Smooth muscle cell (in vitro differentiated cells): ENCODE measurements around the gene BCR. TPM values are rescaled to one million over a fixed set of nuclear protein-coding genes. Genes with fewer than 3 reads are reported as not detected.

Experiments
- DNase-seq: peaks from one replicate; lab custom pipeline; 2025; ENCODE audit not compliant: unreplicated experiment; lab: John Stamatoyannopoulos, UW
- H2AFZ ChIP-seq: fragments of 200-600 bp; sonication (generic); 2 replicates; pipeline ENCODE4 v1.6.0; 2016; ENCODE audit warnings: antibody characterized with exemption, low read depth, mild to moderate bottlenecking
- H3F3A ChIP-seq: fragments of 200-600 bp; sonication (generic); 2 replicates; pipeline ENCODE4 v1.6.0; 2017; ENCODE audit warnings: antibody characterized with exemption, low read depth
- H3K27ac ChIP-seq: fragments of 200-600 bp; sonication (generic); 2 replicates; pipeline ENCODE4 v1.5.1; 2016; ENCODE audit warnings: low read depth, mild to moderate bottlenecking
- H3K27me3 ChIP-seq: fragments of 200-600 bp; sonication (generic); 2 replicates; pipeline ENCODE4 v1.6.1; 2016; ENCODE audit warnings: low read depth, mild to moderate bottlenecking
- H3K36me3 ChIP-seq: fragments of 200-600 bp; sonication (generic); 2 replicates; pipeline ENCODE4 v1.5.1; 2016; ENCODE audit warnings: low read depth
- H3K4me1 ChIP-seq: fragments of 200-600 bp; sonication (generic); 2 replicates; pipeline ENCODE4 v1.5.1; 2016; ENCODE audit warnings: low read depth
- H3K4me2 ChIP-seq: fragments of 200-600 bp; sonication (generic); 2 replicates; pipeline ENCODE4 v1.6.0; 2016; ENCODE audit warnings: mild to moderate bottlenecking
- H3K4me3 ChIP-seq: fragments of 200-600 bp; sonication (generic); 2 replicates; pipeline ENCODE4 v1.5.1; 2016; ENCODE audit warnings: mild to moderate bottlenecking
- H3K79me2 ChIP-seq: fragments of 200-600 bp; sonication (generic); 2 replicates; pipeline ENCODE4 v1.6.0; 2016; ENCODE audit warnings: low read depth, mild to moderate bottlenecking
- H3K9ac ChIP-seq: fragments of 200-600 bp; sonication (generic); 2 replicates; pipeline ENCODE4 v1.6.0; 2016; ENCODE audit warnings: low read depth
- H3K9me3 ChIP-seq: fragments of 200-600 bp; sonication (generic); replicated peaks from 2 replicates; pipeline ENCODE4 v1.5.1; 2016; ENCODE audit warnings: low read depth
- H4K20me1 ChIP-seq: fragments of 200-600 bp; sonication (generic); 2 replicates; pipeline ENCODE4 v1.6.0; 2016; ENCODE audit warnings: low read depth
- CTCF ChIP-seq: fragments of 200-600 bp; sonication (generic); IDR thresholded peaks from 2 replicates; pipeline ENCODE4 v1.5.1; 2017; ENCODE audit warnings: borderline replicate concordance, mild to moderate bottlenecking, antibody characterized with exemption; ENCODE audit not compliant: insufficient read depth, poor library complexity, severe bottlenecking
- WGBS: methylation state at CpG from one replicate; pipeline ENCODE4 v1.1.7; 2016; ENCODE audit warnings: low lambda C conversion rate; 5-methylcytosine and 5-hydroxymethylcytosine counted together
- polyA plus RNA-seq: library from polyadenylated mRNA; unstranded; fragments of >200 nt; fragmentation: Nextera tagmentation; extraction: Ambion mirVana; gene quantifications from 2 replicates; pipeline ENCODE4 v1.2.1, GENCODE V29; 2016
- total RNA-seq: library from RNA; depleted of rRNA; stranded (reverse); fragments of >200 nt; gene quantifications from 2 replicates; pipeline ENCODE4 v1.2.3, GENCODE V29; 2014

BCR gene
- total and polyA plus RNA-seq, 2 experiments from 2014 or later: 11.1 to 13.4 TPM

GRCh38 chr22:23178512-23179254 lies 1.6 kb upstream of the BCR start:
- WGBS: 37% methylated on average over 9 of the region's 9 CpGs
- peaks cover 25% of the 10 kb centered on the region for H4K20me1 ChIP-seq
- H3K79me2 ChIP-seq: peaks cover 11% of the 10 kb centered on the region
- DNase-seq: peak; percentile 18
- no peak overlapping the region for H2AFZ ChIP-seq
- peaks cover 10% of the 10 kb centered on the region for H3K4me1 ChIP-seq
- TF ChIP-seq CTCF: peak; percentile 95
- peaks cover 2% of the 10 kb centered on the region for H3F3A ChIP-seq
- no peak overlapping the region for H3K9ac ChIP-seq
- H3K4me2 ChIP-seq: no peak overlapping the region
- H3K9me3 ChIP-seq: peaks cover 4% of the 10 kb centered on the region
- H3K27ac ChIP-seq: no peak overlapping the region
- no peaks in the 10 kb centered on the region for H3K36me3 ChIP-seq
- H3K4me3 ChIP-seq: no peak overlapping the region
- no peaks in the 10 kb centered on the region for H3K27me3 ChIP-seq

GRCh38 chr22:23179381-23180299 lies 669 bp upstream of the BCR start:
- H3K79me2 ChIP-seq: peaks cover 21% of the 10 kb centered on the region
- no peaks in the 10 kb centered on the region for H3K36me3 ChIP-seq
- no peak overlapping the region for H3K27ac ChIP-seq
- H3K4me2 ChIP-seq: peak overlapping the region; percentile 78
- no peaks in the 10 kb centered on the region for H3K27me3 ChIP-seq
- no peak overlapping the region for H3K9ac ChIP-seq
- peaks cover 4% of the 10 kb centered on the region for H3K9me3 ChIP-seq
- peak overlapping the region; percentile 45 for H3K4me3 ChIP-seq
- H2AFZ ChIP-seq: peak overlapping the region; percentile 24
- no peak for DNase-seq
- H3K4me1 ChIP-seq: peaks cover 20% of the 10 kb centered on the region
- WGBS: 66% methylated on average over 25 of the region's 25 CpGs
- peaks cover 2% of the 10 kb centered on the region for H3F3A ChIP-seq
- H4K20me1 ChIP-seq: peaks cover 35% of the 10 kb centered on the region
- TF ChIP-seq CTCF: no peak

DNA sequence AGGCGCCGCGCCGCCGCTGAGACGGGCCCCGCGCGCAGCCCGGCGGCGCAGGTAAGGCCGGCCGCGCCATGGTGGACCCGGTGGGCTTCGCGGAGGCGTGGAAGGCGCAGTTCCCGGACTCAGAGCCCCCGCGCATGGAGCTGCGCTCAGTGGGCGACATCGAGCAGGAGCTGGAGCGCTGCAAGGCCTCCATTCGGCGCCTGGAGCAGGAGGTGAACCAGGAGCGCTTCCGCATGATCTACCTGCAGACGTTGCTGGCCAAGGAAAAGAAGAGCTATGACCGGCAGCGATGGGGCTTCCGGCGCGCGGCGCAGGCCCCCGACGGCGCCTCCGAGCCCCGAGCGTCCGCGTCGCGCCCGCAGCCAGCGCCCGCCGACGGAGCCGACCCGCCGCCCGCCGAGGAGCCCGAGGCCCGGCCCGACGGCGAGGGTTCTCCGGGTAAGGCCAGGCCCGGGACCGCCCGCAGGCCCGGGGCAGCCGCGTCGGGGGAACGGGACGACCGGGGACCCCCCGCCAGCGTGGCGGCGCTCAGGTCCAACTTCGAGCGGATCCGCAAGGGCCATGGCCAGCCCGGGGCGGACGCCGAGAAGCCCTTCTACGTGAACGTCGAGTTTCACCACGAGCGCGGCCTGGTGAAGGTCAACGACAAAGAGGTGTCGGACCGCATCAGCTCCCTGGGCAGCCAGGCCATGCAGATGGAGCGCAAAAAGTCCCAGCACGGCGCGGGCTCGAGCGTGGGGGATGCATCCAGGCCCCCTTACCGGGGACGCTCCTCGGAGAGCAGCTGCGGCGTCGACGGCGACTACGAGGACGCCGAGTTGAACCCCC lies 798 bp downstream of the BCR start:
- no peaks in the 10 kb centered on the region for H3K27me3 ChIP-seq
- no peak for TF ChIP-seq CTCF
- H3K36me3 ChIP-seq: no peaks in the 10 kb centered on the region
- H2AFZ ChIP-seq: no peak overlapping the region
- no peaks in the 10 kb centered on the region for H3K9me3 ChIP-seq
- H3K9ac ChIP-seq: no peak overlapping the region
- H3K79me2 ChIP-seq: peaks cover 32% of the 10 kb centered on the region
- peak overlapping the region; percentile 54 for H3K4me3 ChIP-seq
- H3F3A ChIP-seq: peaks cover 2% of the 10 kb centered on the region
- H4K20me1 ChIP-seq: peaks cover 49% of the 10 kb centered on the region
- DNase-seq: no peak
- H3K4me2 ChIP-seq: peak overlapping the region; percentile 77
- WGBS: 4% methylated on average over 102 of the region's 112 CpGs
- H3K27ac ChIP-seq: no peak overlapping the region
- H3K4me1 ChIP-seq: peaks cover 20% of the 10 kb centered on the region
